Endodermal cell (in vitro differentiated cells): ENCODE results near the gene SMARCC1. TPM values are rescaled to one million over a fixed set of nuclear protein-coding genes. Genes with fewer than 3 reads are reported as not detected.

Source experiments
- DNase-seq: peaks from one replicate; pipeline ENCODE4 v3.0.0-alpha.2; 2017
- H3K27ac ChIP-seq: 2 replicates; pipeline ENCODE4 v1.5.1; 2013; ENCODE audit warnings: mild to moderate bottlenecking, low read depth, low read length, moderate library complexity
- H3K27me3 ChIP-seq: 2 replicates; pipeline ENCODE4 v1.6.1; 2013; ENCODE audit warnings: mild to moderate bottlenecking, low read length, moderate library complexity; ENCODE audit not compliant: insufficient read depth, control insufficient read depth, poor library complexity, severe bottlenecking
- H3K36me3 ChIP-seq: 2 replicates; pipeline ENCODE4 v1.7.0; 2013; ENCODE audit warnings: mild to moderate bottlenecking, low read length, moderate library complexity; ENCODE audit not compliant: control insufficient read depth, insufficient read depth
- H3K4me1 ChIP-seq: one replicate; pipeline ENCODE4 v1.7.0; 2013; ENCODE audit warnings: low read length; ENCODE audit not compliant: control insufficient read depth, insufficient read depth
- H3K4me3 ChIP-seq: 2 replicates; pipeline ENCODE4 v1.5.1; 2013; ENCODE audit warnings: mild to moderate bottlenecking, low read length, moderate library complexity
- H3K9ac ChIP-seq: 2 replicates; pipeline ENCODE4 v1.6.1; 2013; ENCODE audit warnings: mild to moderate bottlenecking, low read length, moderate library complexity; ENCODE audit not compliant: poor library complexity, severe bottlenecking; ENCODE audit errors: extremely low read depth
- H3K9me3 ChIP-seq: 2 replicates; pipeline ENCODE4 v1.6.1; 2013; ENCODE audit warnings: mild to moderate bottlenecking, low read length, moderate library complexity; ENCODE audit not compliant: control insufficient read depth
- H3K27ac Mint-ChIP-seq: 2 replicates; pipeline ENCODE4 v1.8.0; 2020; ENCODE audit warnings: mixed read lengths
- H3K27me3 Mint-ChIP-seq: 2 replicates; pipeline ENCODE4 v1.8.0; 2021; ENCODE audit warnings: mild to moderate bottlenecking, mixed read lengths; ENCODE audit not compliant: insufficient read depth
- H3K36me3 Mint-ChIP-seq: 2 replicates; pipeline ENCODE4 v1.8.0; 2020; ENCODE audit warnings: low read depth, mixed read lengths
- H3K4me1 Mint-ChIP-seq: 2 replicates; pipeline ENCODE4 v1.8.0; 2020; ENCODE audit warnings: mixed read lengths
- H3K4me3 Mint-ChIP-seq: 2 replicates; pipeline ENCODE4 v1.8.0; 2020; ENCODE audit warnings: mild to moderate bottlenecking, moderate library complexity, mixed read lengths
- H3K9me3 Mint-ChIP-seq: 2 replicates; pipeline ENCODE4 v1.8.0; 2020; ENCODE audit warnings: mild to moderate bottlenecking, mixed read lengths
- CTCF ChIP-seq: fragments of 200-600 bp; sonication (generic); conservative IDR thresholded peaks from 2 replicates; pipeline ENCODE4 v1.5.0; 2021; ENCODE audit warnings: antibody characterized with exemption, mild to moderate bottlenecking
- WGBS, 2 experiments: methylation state at CpG; one replicate each; pipeline versions ENCODE4 v1.1.5 to v1.1.7; 2013; ENCODE audit warnings: missing lambda C conversion rate in 2 of 2, mixed read lengths in 1 of 2; ENCODE audit not compliant: insufficient coverage in 1 of 2, insufficient read length in 1 of 2; 5-methylcytosine and 5-hydroxymethylcytosine counted together
- total RNA-seq, 2 donors: library from RNA; stranded (reverse); fragmentation: NEBNext Ultra II Directional in 1 of 2; extraction: Animal tissue kit (Norgen Biotek cat#: 25700) in 1 of 2; gene quantifications; 2 replicates in 1 of 2; 3 replicates in 1 of 2; pipeline ENCODE4 v1.2.1, GENCODE V29; 2021

SMARCC1 gene
- total RNA-seq, 2 donors from 2014 or later, result 200 to 231 TPM

- no peak overlapping the region for H3K4me3 ChIP-seq
- Mint-ChIP-seq H3K4me3 (no peak overlapping the region), H3K27me3 (no peaks in the 10 kb centered on the region), H3K36me3 (peaks cover 68% of the 10 kb centered on the region), H3K9me3 (no peaks in the 10 kb centered on the region), H3K4me1 (no peaks in the 10 kb centered on the region), H3K27ac (no peak overlapping the region)
- H3K4me1 ChIP-seq, result no peaks in the 10 kb centered on the region
- no peak for DNase-seq
- no peak overlapping the region for H3K9ac ChIP-seq
- H3K27ac ChIP-seq, result no peak overlapping the region
- no peaks in the 10 kb centered on the region for H3K27me3 ChIP-seq
- H3K9me3 ChIP-seq, result no peaks in the 10 kb centered on the region
- H3K36me3 ChIP-seq, result peaks cover 89% of the 10 kb centered on the region
- no peak for TF ChIP-seq CTCF
Measured at GRCh38 chr3:47603332-47603731, 178.4 kb downstream of the SMARCC1 start.

GRCh38 chr3:47601281-47601680 lies 180.4 kb downstream of the SMARCC1 start:
- Mint-ChIP-seq H3K27me3 (no peaks in the 10 kb centered on the region), H3K4me1 (no peaks in the 10 kb centered on the region), H3K27ac (no peak overlapping the region), H3K4me3 (no peak overlapping the region), H3K36me3 (peaks cover 65% of the 10 kb centered on the region), H3K9me3 (no peaks in the 10 kb centered on the region)
- Histone ChIP-seq H3K27me3 (no peaks in the 10 kb centered on the region), H3K4me3 (no peak overlapping the region), H3K36me3 (peaks cover 80% of the 10 kb centered on the region), H3K27ac (peak overlapping the region; percentile 60), H3K9ac (no peak overlapping the region), H3K9me3 (no peaks in the 10 kb centered on the region), H3K4me1 (no peaks in the 10 kb centered on the region)
- no peak for DNase-seq
- no peak for TF ChIP-seq CTCF
- WGBS, 2 experiments, result 91 to 100% methylated on average over 3 of the region's 3 CpGs

DNA sequence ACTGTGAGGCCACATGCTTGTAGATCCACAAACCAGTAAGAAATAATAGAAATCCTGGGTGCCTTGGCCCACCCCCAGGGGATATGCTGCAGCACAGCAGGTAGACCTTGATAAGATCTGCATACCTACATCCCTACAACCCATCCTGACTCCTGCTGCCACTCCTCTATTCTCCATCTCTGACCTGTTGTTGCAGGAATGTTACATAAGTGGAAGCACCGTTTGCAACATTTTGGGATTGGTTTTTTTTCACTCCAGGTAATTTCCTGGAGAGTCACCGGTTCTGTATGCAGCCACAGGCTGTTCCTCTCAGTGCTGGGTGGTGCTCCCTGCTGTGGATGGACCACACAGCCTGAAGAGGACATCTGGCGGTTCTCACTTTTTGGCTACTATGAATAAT lies 186.9 kb downstream of the SMARCC1 start:
- Histone ChIP-seq H3K4me3 (no peak overlapping the region), H3K9me3 (no peaks in the 10 kb centered on the region), H3K4me1 (no peaks in the 10 kb centered on the region), H3K27me3 (no peaks in the 10 kb centered on the region), H3K27ac (no peak overlapping the region), H3K36me3 (peaks cover 77% of the 10 kb centered on the region), H3K9ac (no peak overlapping the region)
- no peak for TF ChIP-seq CTCF
- H3K9me3 Mint-ChIP-seq, result no peaks in the 10 kb centered on the region
- no peak overlapping the region for H3K27ac Mint-ChIP-seq
- no peaks in the 10 kb centered on the region for H3K4me1 Mint-ChIP-seq
- DNase-seq, result peak; percentile 60
- peaks cover 57% of the 10 kb centered on the region for H3K36me3 Mint-ChIP-seq
- H3K27me3 Mint-ChIP-seq, result no peaks in the 10 kb centered on the region
- no peak overlapping the region for H3K4me3 Mint-ChIP-seq
- WGBS, 2 experiments, result 59 to 89% methylated on average over 2 to 3 of the region's 3 CpGs
